DOHH2 (cell line): ENCODE results near the gene FGF5.
"Not testable (repeated sequence)": the region's sequence is repeated elsewhere in the genome, so short reads cannot be mapped to it uniquely, and the experiment has no call there.

Experiments
- H3F3A ChIP-seq: fragments of 200-600 bp; sonication (generic), shearing (Covaris generic); 2 replicates; pipeline ENCODE4 v1.6.0; 2016; ENCODE audit warnings: antibody characterized with exemption, mild to moderate bottlenecking; ENCODE audit not compliant: control insufficient read depth, insufficient read depth
- H3K27ac ChIP-seq: fragments of 200-600 bp; sonication (generic); 2 replicates; pipeline ENCODE4 v1.5.1; 2014; ENCODE audit warnings: low read depth, mild to moderate bottlenecking, low read length, moderate library complexity
- H3K27me3 ChIP-seq: fragments of 200-600 bp; sonication (generic); 2 replicates; pipeline ENCODE4 v1.6.1; 2014; ENCODE audit warnings: mild to moderate bottlenecking, low read length, mixed read lengths; ENCODE audit not compliant: control insufficient read depth
- H3K36me3 ChIP-seq: fragments of 200-600 bp; sonication (generic); 2 replicates; pipeline ENCODE4 v1.6.1; 2014; ENCODE audit warnings: mild to moderate bottlenecking, low read length, moderate library complexity, mixed read lengths; ENCODE audit not compliant: control insufficient read depth
- H3K4me1 ChIP-seq: fragments of 200-600 bp; sonication (generic); 2 replicates; pipeline ENCODE4 v1.6.1; 2014; ENCODE audit warnings: mild to moderate bottlenecking, low read length, mixed read lengths; ENCODE audit not compliant: control insufficient read depth
- H3K4me2 ChIP-seq: fragments of 200-600 bp; sonication (generic); 2 replicates; pipeline ENCODE4 v1.6.0; 2014; ENCODE audit warnings: mild to moderate bottlenecking, low read length, moderate library complexity
- H3K4me3 ChIP-seq: fragments of 200-600 bp; sonication (generic); 2 replicates; pipeline ENCODE4 v1.5.1; 2014; ENCODE audit warnings: mild to moderate bottlenecking, low read length, mixed read lengths
- H3K79me2 ChIP-seq: fragments of 200-600 bp; sonication (generic); 2 replicates; pipeline ENCODE4 v1.6.1; 2014; ENCODE audit warnings: mild to moderate bottlenecking, low read length, mixed read lengths; ENCODE audit not compliant: control insufficient read depth
- H3K9me2 ChIP-seq: fragments of 200-600 bp; sonication (generic); replicated peaks from 2 replicates; pipeline ENCODE4 v1.6.1; 2014; ENCODE audit warnings: mild to moderate bottlenecking, low read length, mixed read lengths; ENCODE audit not compliant: control insufficient read depth
- H3K9me3 ChIP-seq: fragments of 200-600 bp; sonication (generic); 2 replicates; pipeline ENCODE4 v1.6.1; 2014; ENCODE audit warnings: antibody characterized with exemption, low read length, mixed read lengths; ENCODE audit not compliant: control insufficient read depth, insufficient read depth
- H4K20me1 ChIP-seq: fragments of 200-600 bp; sonication (generic); 2 replicates; pipeline ENCODE4 v1.6.0; 2014; ENCODE audit warnings: low read depth, mild to moderate bottlenecking, antibody characterized with exemption, low read length, moderate library complexity; ENCODE audit not compliant: control insufficient read depth, insufficient read depth
- EZH2phosphoT487 ChIP-seq: fragments of 200-600 bp; sonication (generic); IDR thresholded peaks from 2 replicates; pipeline ENCODE4 v1.6.1; 2017; ENCODE audit warnings: borderline replicate concordance, mild to moderate bottlenecking, antibody characterized with exemption, low read length, moderate library complexity, mixed read lengths
- TF ChIP-seq, protein P1 (sequence below): fragments of 200-600 bp; sonication (generic); IDR thresholded peaks from one replicate; pipeline ENCODE4 v1.5.1; 2014; ENCODE audit warnings: antibody characterized with exemption, mild to moderate bottlenecking, low read depth, low read length; ENCODE audit not compliant: poor library complexity, severe bottlenecking

FGF5 gene

GRCh38 chr4:80312124-80312523, 45.7 kb downstream of the FGF5 start:
- no peaks in the 10 kb centered on the region for H3K36me3 ChIP-seq
- no peaks in the 10 kb centered on the region for H3K4me1 ChIP-seq
- H3K4me2 ChIP-seq = no peak overlapping the region
- H4K20me1 ChIP-seq = no peaks in the 10 kb centered on the region
- no peak overlapping the region for H3K27ac ChIP-seq
- H3K79me2 ChIP-seq = no peaks in the 10 kb centered on the region
- no peaks in the 10 kb centered on the region for H3F3A ChIP-seq
- H3K9me3 ChIP-seq = no peaks in the 10 kb centered on the region
- no peaks in the 10 kb centered on the region for H3K27me3 ChIP-seq
- TF ChIP-seq, protein P1, sequence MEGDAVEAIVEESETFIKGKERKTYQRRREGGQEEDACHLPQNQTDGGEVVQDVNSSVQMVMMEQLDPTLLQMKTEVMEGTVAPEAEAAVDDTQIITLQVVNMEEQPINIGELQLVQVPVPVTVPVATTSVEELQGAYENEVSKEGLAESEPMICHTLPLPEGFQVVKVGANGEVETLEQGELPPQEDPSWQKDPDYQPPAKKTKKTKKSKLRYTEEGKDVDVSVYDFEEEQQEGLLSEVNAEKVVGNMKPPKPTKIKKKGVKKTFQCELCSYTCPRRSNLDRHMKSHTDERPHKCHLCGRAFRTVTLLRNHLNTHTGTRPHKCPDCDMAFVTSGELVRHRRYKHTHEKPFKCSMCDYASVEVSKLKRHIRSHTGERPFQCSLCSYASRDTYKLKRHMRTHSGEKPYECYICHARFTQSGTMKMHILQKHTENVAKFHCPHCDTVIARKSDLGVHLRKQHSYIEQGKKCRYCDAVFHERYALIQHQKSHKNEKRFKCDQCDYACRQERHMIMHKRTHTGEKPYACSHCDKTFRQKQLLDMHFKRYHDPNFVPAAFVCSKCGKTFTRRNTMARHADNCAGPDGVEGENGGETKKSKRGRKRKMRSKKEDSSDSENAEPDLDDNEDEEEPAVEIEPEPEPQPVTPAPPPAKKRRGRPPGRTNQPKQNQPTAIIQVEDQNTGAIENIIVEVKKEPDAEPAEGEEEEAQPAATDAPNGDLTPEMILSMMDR = no peak
- TF ChIP-seq EZH2phosphoT487 = no peak
- H3K9me2 ChIP-seq = no peaks in the 10 kb centered on the region
- H3K4me3 ChIP-seq = no peak overlapping the region

GRCh38 chr4:80313627-80314026, 47.2 kb downstream of the FGF5 start:
- H3K9me3 ChIP-seq = no peaks in the 10 kb centered on the region
- H4K20me1 ChIP-seq = no peaks in the 10 kb centered on the region
- no peaks in the 10 kb centered on the region for H3K9me2 ChIP-seq
- H3K4me1 ChIP-seq = no peaks in the 10 kb centered on the region
- H3K4me2 ChIP-seq = no peak overlapping the region
- no peaks in the 10 kb centered on the region for H3F3A ChIP-seq
- no peak overlapping the region for H3K4me3 ChIP-seq
- H3K27ac ChIP-seq = no peak overlapping the region
- no peaks in the 10 kb centered on the region for H3K27me3 ChIP-seq
- TF ChIP-seq, protein P1 = no peak
- no peak for TF ChIP-seq EZH2phosphoT487
- H3K79me2 ChIP-seq = no peaks in the 10 kb centered on the region
- no peaks in the 10 kb centered on the region for H3K36me3 ChIP-seq

DNA sequence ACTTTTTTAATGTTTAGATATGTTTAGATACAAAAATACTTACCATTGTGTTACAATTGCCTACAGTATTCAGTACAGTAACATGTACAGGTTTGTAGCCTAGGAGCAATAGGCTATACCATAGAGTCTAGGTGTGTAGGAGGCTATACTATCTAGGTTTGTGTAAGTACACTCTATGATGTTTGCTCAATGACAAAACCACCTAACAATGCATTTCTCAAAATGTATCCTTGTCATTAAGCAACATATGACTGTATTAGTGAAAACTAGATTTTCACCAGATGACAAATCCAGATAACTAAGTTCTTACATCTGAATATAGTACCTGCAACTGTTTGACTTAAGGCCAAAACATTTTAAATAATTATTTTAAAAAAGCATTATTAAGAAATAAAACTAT, 49.4 kb downstream of the FGF5 start:
- not testable (repeated sequence) for H3K9me3 ChIP-seq, H3K9me2 ChIP-seq, H3F3A ChIP-seq, H3K27ac ChIP-seq, H3K79me2 ChIP-seq, H3K4me3 ChIP-seq, H3K4me2 ChIP-seq, H3K36me3 ChIP-seq, H4K20me1 ChIP-seq, H3K27me3 ChIP-seq, H3K4me1 ChIP-seq

DNA sequence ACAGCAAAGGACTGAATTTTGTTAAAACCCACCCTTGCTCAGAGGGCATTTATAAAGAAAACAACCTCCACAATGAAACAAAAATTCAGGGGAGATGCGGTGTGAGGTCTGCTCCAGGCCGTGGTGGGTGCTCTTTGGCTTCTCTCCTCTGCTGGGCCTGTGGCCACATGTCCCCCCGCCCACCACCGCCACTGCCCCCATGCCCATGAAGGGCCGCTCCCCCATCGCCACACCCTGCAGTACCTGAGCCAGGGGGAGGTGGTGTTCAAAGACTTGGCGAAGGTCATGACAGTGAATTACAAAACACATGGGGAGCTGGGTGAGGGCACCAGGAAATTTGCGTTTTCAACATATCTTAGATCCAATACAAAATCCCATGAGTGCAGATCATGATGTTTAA, 54.9 kb downstream of the FGF5 start:
- Histone ChIP-seq H3K4me1 (no peaks in the 10 kb centered on the region), H3F3A (no peaks in the 10 kb centered on the region), H3K36me3 (no peaks in the 10 kb centered on the region), H3K79me2 (no peaks in the 10 kb centered on the region), H3K4me2 (no peak overlapping the region), H4K20me1 (no peaks in the 10 kb centered on the region), H3K27me3 (no peaks in the 10 kb centered on the region), H3K27ac (no peak overlapping the region), H3K9me3 (no peaks in the 10 kb centered on the region), H3K9me2 (no peaks in the 10 kb centered on the region), H3K4me3 (no peak overlapping the region)
- TF ChIP-seq, protein P1 = no peak
- no peak for TF ChIP-seq EZH2phosphoT487
